Bronchial epithelial cell (primary cell): ENCODE measurements around the gene EDAR. TPM values are rescaled to one million over a fixed set of nuclear protein-coding genes. Genes with fewer than 3 reads are reported as not detected.

Source experiments
- DNase-seq: peaks from one replicate; pipeline ENCODE4 v3.0.0-alpha.2; 2010; ENCODE audit warnings: low read depth
- FAIRE-seq: peaks from 2 replicates; lab custom pipeline; 2011; peaks lifted over from hg19 to GRCh38; lab: Jason Lieb, UNC
- H3K27me3 ChIP-seq: 2 replicates; pipeline ENCODE4 v1.5.1; 2011; ENCODE audit warnings: low read length; ENCODE audit not compliant: control insufficient read depth, insufficient read depth
- H3K36me3 ChIP-seq: 2 replicates; pipeline ENCODE4 v1.5.1; 2011; ENCODE audit warnings: low read length; ENCODE audit not compliant: control insufficient read depth, insufficient read depth
- H3K4me3 ChIP-seq: 2 replicates; pipeline ENCODE4 v1.5.1; 2011; ENCODE audit warnings: mild to moderate bottlenecking, low read depth, low read length, control low read depth
- total RNA-seq: library from RNA; depleted of rRNA; stranded (reverse); fragments of >200 nt; gene quantifications from 2 replicates; pipeline ENCODE4 v1.2.1, GENCODE V29; 2014
- TF ChIP-seq, protein P1 (sequence below): IDR thresholded peaks from 2 replicates; pipeline ENCODE4 v1.5.1; 2011; ENCODE audit warnings: mild to moderate bottlenecking, moderate library complexity, low read length, control low read depth, inconsistent platforms; ENCODE audit not compliant: insufficient read depth, severe bottlenecking

The EDAR gene
- total RNA-seq, 1 donor from 2014 or later, result under 0.01 TPM

DNA sequence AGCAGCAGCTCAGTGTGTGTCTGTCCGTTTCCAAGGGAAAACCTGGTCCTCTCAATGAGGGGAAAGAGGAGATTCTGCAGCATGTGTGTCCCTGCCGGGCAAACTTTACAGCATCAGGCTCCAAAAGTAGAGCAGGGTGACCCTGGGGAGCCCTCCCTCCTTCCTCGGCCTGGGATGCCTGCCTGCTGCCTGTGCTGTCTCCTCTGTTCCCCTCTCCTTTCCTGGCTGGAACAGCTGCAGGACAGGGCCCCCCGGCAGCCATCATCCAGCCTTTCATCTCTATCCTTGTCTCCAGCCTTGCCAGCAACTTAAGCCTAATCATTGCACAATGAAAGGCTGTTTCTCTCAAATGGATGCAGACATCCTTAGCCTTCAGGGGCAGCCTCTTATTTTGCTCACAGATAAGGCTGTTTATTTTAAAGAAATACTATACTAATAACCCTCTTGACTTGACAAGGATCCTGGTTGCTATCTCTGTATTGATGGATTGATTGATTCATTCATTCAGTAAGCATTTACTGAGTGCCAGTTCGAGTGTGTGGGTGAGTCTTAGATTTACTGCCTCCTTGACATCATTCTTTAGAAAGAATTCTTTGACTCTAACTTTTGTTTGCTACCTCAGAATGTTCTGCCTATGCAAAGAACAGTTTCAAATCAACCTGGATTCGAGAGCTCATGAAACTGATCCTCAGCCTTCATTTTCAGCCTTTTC, 40.6 kb upstream of the EDAR start:
- H3K36me3 ChIP-seq, result no peaks in the 10 kb centered on the region
- FAIRE-seq, result no peak
- DNase-seq, result no peak
- TF ChIP-seq, protein P1, sequence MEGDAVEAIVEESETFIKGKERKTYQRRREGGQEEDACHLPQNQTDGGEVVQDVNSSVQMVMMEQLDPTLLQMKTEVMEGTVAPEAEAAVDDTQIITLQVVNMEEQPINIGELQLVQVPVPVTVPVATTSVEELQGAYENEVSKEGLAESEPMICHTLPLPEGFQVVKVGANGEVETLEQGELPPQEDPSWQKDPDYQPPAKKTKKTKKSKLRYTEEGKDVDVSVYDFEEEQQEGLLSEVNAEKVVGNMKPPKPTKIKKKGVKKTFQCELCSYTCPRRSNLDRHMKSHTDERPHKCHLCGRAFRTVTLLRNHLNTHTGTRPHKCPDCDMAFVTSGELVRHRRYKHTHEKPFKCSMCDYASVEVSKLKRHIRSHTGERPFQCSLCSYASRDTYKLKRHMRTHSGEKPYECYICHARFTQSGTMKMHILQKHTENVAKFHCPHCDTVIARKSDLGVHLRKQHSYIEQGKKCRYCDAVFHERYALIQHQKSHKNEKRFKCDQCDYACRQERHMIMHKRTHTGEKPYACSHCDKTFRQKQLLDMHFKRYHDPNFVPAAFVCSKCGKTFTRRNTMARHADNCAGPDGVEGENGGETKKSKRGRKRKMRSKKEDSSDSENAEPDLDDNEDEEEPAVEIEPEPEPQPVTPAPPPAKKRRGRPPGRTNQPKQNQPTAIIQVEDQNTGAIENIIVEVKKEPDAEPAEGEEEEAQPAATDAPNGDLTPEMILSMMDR, result no peak
- H3K27me3 ChIP-seq, result no peaks in the 10 kb centered on the region
- H3K4me3 ChIP-seq, result no peak overlapping the region

DNA sequence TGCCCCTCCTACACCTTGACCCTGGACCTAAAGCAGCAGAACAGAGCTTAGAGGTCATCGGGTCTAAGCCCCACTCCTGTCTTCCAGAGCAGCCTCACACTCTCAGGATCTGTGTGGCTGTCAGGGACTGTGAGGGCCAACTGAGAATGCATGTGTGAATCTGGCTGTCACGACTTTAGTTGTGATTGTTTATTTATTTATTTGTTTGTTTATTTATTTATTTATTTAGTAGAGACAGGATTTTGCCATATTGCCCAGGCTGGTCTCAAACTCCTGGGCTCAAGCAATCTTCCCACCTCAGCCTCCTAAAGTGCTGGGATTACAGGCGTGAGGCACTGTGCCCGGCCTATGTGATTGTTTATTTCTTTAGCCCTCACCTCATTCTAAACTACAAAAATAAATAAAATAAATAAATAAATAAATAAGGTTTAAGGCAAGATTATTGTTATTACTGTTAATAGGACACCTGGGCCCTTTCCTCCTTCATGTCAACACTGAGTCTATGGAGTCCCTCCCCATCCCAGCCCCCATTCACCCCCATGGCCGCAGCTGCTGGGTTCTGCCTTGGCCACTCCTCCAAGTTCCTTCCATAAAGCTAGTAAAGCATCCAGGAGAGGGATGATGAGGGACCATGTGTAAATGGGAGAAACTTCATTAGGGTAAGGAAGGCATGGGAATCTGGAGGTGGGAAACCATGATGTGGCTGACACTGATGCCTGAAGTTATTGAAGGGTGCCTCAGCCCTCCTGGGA, 39.9 kb upstream of the EDAR start:
- DNase-seq (no peak), FAIRE-seq (no peak)
- H3K36me3 ChIP-seq, result no peaks in the 10 kb centered on the region
- no peaks in the 10 kb centered on the region for H3K27me3 ChIP-seq
- TF ChIP-seq, protein P1, result no peak
- H3K4me3 ChIP-seq, result no peak overlapping the region

DNA sequence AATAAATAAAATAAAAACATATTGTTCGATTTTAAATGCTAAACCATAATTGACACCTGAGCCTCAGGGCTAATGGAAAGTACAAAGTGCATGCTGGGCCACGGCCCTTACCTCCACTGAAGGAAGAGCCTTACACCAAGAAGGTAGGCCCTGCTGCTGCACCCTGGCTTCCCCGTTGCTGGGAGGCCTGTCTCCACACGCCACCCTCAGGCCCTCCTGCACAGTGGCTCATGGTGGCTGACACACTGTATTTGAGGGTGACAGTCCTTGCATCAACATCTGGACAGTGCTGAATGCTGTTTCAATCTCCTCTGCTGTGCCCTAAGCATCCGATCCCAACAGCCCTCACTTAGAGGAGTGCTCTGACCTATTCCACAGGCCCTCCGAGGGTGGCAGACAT, 39.3 kb upstream of the EDAR start:
- Histone ChIP-seq H3K4me3 (no peak overlapping the region), H3K27me3 (no peaks in the 10 kb centered on the region), H3K36me3 (no peaks in the 10 kb centered on the region)
- DNase-seq (no peak), FAIRE-seq (no peak)
- TF ChIP-seq, protein P1, result no peak

DNA sequence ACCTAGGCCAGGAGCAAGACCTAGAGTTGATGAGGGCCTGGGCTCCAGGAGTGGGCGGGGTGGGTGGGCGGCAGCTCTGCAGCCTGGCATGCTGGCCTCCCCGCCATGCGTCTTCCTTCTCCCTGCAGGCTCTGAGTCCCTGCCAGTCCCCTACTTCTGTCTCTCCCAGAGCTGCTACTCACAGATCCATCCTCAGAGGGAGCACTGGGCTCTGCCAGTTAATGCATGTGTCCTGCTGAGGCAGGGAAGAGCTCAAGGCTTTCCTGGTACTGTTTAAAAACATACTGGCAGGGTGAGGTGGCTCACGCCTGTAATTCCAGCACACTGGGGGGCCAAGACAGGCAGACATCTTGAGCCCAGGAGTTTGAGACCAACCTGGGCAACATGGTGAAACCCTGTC, 38.7 kb upstream of the EDAR start:
- FAIRE-seq, result no peak
- H3K27me3 ChIP-seq, result no peaks in the 10 kb centered on the region
- TF ChIP-seq, protein P1, result no peak

DNA sequence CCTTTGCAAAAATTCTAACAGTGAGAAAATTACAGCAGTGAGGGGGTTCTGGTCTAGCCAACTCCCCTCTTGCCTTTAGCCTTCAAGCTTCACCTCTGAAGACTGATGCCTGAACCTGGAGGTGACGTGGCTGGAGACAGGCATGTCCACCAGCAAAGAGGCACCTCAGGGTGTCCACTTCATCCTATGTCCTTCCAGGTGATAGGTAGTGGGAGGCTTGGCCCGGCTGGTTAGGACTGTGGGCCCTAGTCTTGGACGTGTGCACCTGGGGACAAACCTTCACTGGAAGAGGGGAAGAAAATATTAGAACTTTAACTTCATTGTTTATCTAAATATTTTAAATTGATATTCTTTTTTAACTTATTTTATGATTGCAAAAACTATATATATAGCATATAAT, 35.5 kb upstream of the EDAR start:
- TF ChIP-seq, protein P1, result no peak
- H3K36me3 ChIP-seq, result no peaks in the 10 kb centered on the region
- DNase-seq, result no peak
- FAIRE-seq, result no peak
- no peak overlapping the region for H3K4me3 ChIP-seq
- no peaks in the 10 kb centered on the region for H3K27me3 ChIP-seq

More for the DNA sequence above, 38.7 kb upstream of the EDAR start:
- no peak overlapping the region for H3K4me3 ChIP-seq
- no peak for DNase-seq
- H3K36me3 ChIP-seq, result no peaks in the 10 kb centered on the region
